CD14-positive monocyte (primary cell): ENCODE results near the gene TOM1L2. TPM values are rescaled to one million over a fixed set of nuclear protein-coding genes. Genes with fewer than 3 reads are reported as not detected.

Source experiments
- DNase-seq, 3 donors: peaks; one replicate each; pipeline ENCODE4 v3.0.0-alpha.2; 2011 to 2022
- H2AFZ ChIP-seq: 2 replicates; pipeline ENCODE4 v1.6.0; 2012; ENCODE audit warnings: mild to moderate bottlenecking, low read depth, low read length, inconsistent platforms; ENCODE audit not compliant: insufficient read depth, poor library complexity, severe bottlenecking
- H3K27ac ChIP-seq, 2 donors: 1 replicate in 1 of 2; 2 replicates in 1 of 2; pipeline ENCODE4 v1.5.1; 2012 to 2013; ENCODE audit warnings: low read length in 2 of 2, control low read depth in 1 of 2, inconsistent platforms in 1 of 2, low read depth in 1 of 2, mild to moderate bottlenecking in 1 of 2
- H3K27me3 ChIP-seq, 2 donors: one replicate each; pipeline versions ENCODE4 v1.6.0 to v1.6.1; 2011 to 2013; ENCODE audit warnings: low read length in 2 of 2; ENCODE audit not compliant: control insufficient read depth in 2 of 2, insufficient read depth in 2 of 2
- H3K36me3 ChIP-seq, 2 donors: replicated peaks in 1 of 2; 1 replicate in 1 of 2; 2 replicates in 1 of 2; pipeline versions ENCODE4 v1.5.1 to v1.6.1; 2012 to 2013; ENCODE audit warnings: low read length in 2 of 2, control low read depth in 1 of 2, inconsistent platforms in 1 of 2, mild to moderate bottlenecking in 1 of 2; ENCODE audit not compliant: insufficient read depth in 2 of 2, control insufficient read depth in 1 of 2
- H3K4me1 ChIP-seq, 2 donors: 1 replicate in 1 of 2; 2 replicates in 1 of 2; pipeline versions ENCODE4 v1.5.1 to v1.6.1; 2012 to 2013; ENCODE audit warnings: low read length in 2 of 2, control low read depth in 1 of 2, inconsistent platforms in 1 of 2, mild to moderate bottlenecking in 1 of 2, moderate library complexity in 1 of 2; ENCODE audit not compliant: insufficient read depth in 2 of 2, control insufficient read depth in 1 of 2
- H3K4me2 ChIP-seq: replicated peaks from 2 replicates; pipeline ENCODE3; 2012; ENCODE audit warnings: low read length, moderate library complexity, mild to moderate bottlenecking; ENCODE audit not compliant: poor library complexity, severe bottlenecking; ENCODE audit errors: extremely low read depth
- H3K4me3 ChIP-seq, 3 experiments: fragments of 200-600 bp in 1 of 3; sonication (generic) in 1 of 3; replicated peaks in 1 of 3; 1 replicate in 2 of 3; 2 replicates in 1 of 3; pipeline ENCODE4 v1.5.1; 2011 to 2013; ENCODE audit warnings: low read length in 3 of 3, mild to moderate bottlenecking in 3 of 3, control low read depth in 2 of 3, low read depth in 2 of 3, inconsistent platforms in 1 of 3, moderate library complexity in 1 of 3
- H3K79me2 ChIP-seq: 2 replicates; pipeline ENCODE4 v1.6.0; 2012; ENCODE audit warnings: mild to moderate bottlenecking, control low read depth, inconsistent platforms, low read length, moderate library complexity; ENCODE audit not compliant: insufficient read depth
- H3K9ac ChIP-seq: 2 replicates; pipeline ENCODE4 v1.6.0; 2017; ENCODE audit warnings: low read length, mild to moderate bottlenecking; ENCODE audit not compliant: insufficient read depth, poor library complexity, severe bottlenecking
- H3K9me3 ChIP-seq, 2 donors: replicated peaks in 1 of 2; 1 replicate in 1 of 2; 2 replicates in 1 of 2; pipeline versions ENCODE4 v1.5.1 to v1.6.1; 2012 to 2013; ENCODE audit warnings: low read length in 2 of 2, control low read depth in 1 of 2; ENCODE audit not compliant: control insufficient read depth in 1 of 2, insufficient read depth in 1 of 2
- H4K20me1 ChIP-seq: 2 replicates; pipeline ENCODE4 v1.6.0; 2012; ENCODE audit warnings: mild to moderate bottlenecking, low read length, control low read depth, moderate library complexity; ENCODE audit not compliant: insufficient read depth
- H3K27ac Mint-ChIP-seq, 7 donors: one replicate each; pipeline ENCODE4 v1.8.0; 2020; ENCODE audit warnings: mild to moderate bottlenecking in 7 of 7, mixed read lengths in 7 of 7, moderate library complexity in 6 of 7, inconsistent platforms in 2 of 7
- H3K27me3 Mint-ChIP-seq, 3 donors: one replicate each; pipeline ENCODE4 v1.8.0; 2021 to 2022; ENCODE audit warnings: low read depth in 3 of 3, mild to moderate bottlenecking in 3 of 3, mixed read lengths in 3 of 3, moderate library complexity in 3 of 3, inconsistent platforms in 1 of 3
- H3K36me3 Mint-ChIP-seq, 2 donors: one replicate each; pipeline ENCODE4 v1.8.0; 2020; ENCODE audit warnings: mixed read lengths in 2 of 2, inconsistent platforms in 1 of 2, mild to moderate bottlenecking in 1 of 2
- H3K4me1 Mint-ChIP-seq: one replicate; pipeline ENCODE4 v1.8.0; 2020; ENCODE audit warnings: mild to moderate bottlenecking, mixed read lengths
- H3K4me3 Mint-ChIP-seq, 2 donors: one replicate each; pipeline ENCODE4 v1.8.0; 2020; ENCODE audit warnings: mild to moderate bottlenecking in 2 of 2, mixed read lengths in 2 of 2, moderate library complexity in 1 of 2
- H3K9me3 Mint-ChIP-seq, 7 donors: one replicate each; pipeline ENCODE4 v1.8.0; 2020 to 2022; ENCODE audit warnings: mixed read lengths in 7 of 7, mild to moderate bottlenecking in 6 of 7, moderate library complexity in 6 of 7, inconsistent platforms in 2 of 7
- WGBS: methylation state at CpG from one replicate; pipeline ENCODE4 v1.1.5; 2013; ENCODE audit warnings: missing lambda C conversion rate; ENCODE audit not compliant: insufficient coverage; 5-methylcytosine and 5-hydroxymethylcytosine counted together
- intact Hi-C, 2 donors: fragments of 100-400 bp; cut with micrococcal nuclease; formaldehyde crosslinking; loops; one replicate each; pipeline versions ENCODE4 v1.15.0 to v1.15.1; 2023
- polyA plus RNA-seq, 3 donors: library from polyadenylated mRNA; depleted of rRNA in 1 of 3; unstranded in 2 of 3; stranded (reverse) in 1 of 3; fragments of 300-500 nt in 2 of 3; fragments of >200 nt in 1 of 3; fragmentation: Illumina TruSeq in 2 of 3; gene quantifications; 1 replicate in 2 of 3; 2 replicates in 1 of 3; pipeline ENCODE4 v1.2.3, GENCODE V29; 2012 to 2021
- TF ChIP-seq, protein P1 (sequence below): fragments of 200-600 bp; IDR thresholded peaks from one replicate; pipeline ENCODE4 v1.8.0; 2022; ENCODE audit warnings: antibody characterized with exemption, mild to moderate bottlenecking

Gene TOM1L2
- polyA plus RNA-seq, 3 donors: 1.7 to 28.2 (median 2.8) TPM

DNA sequence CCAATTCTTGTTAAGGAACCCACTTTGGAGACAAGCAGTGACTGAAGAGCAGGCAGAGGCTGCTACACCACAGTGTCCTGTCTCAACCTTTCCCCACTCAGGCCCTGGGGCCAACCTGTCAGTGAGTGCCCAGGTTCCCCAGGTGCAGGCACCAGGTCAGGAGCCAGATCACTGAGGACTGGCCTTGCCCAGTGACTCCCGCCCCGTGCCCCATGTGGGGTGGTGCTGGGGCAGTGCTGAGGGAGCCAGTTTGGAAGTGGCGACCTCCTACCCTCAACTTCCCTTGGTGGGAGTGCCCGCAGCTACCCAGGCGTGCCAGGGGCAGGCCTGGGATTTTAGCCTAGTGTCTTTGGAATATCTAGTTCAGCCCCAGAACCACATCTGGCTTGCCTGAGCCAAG, 164.8 kb downstream of the TOM1L2 start:
- Histone ChIP-seq H3K27ac (no peak overlapping the region), H3K9ac (no peak overlapping the region), H3K79me2 (no peaks in the 10 kb centered on the region), H3K4me3 (no peak overlapping the region), H3K4me2 (no peak overlapping the region), H3K27me3 (no peaks in the 10 kb centered on the region), H4K20me1 (peaks cover 11% of the 10 kb centered on the region), H2AFZ (no peak overlapping the region), H3K4me1 (no peaks in the 10 kb centered on the region), H3K9me3 (no peaks in the 10 kb centered on the region), H3K36me3 (peaks cover 34 to 50% of the 10 kb centered on the region in 2 donors)
- H3K4me3 Mint-ChIP-seq: no peak overlapping the region
- peaks cover 40 to 46% of the 10 kb centered on the region in 2 donors for H3K36me3 Mint-ChIP-seq
- intact Hi-C loops: no loop called here
- TF ChIP-seq, protein P1, sequence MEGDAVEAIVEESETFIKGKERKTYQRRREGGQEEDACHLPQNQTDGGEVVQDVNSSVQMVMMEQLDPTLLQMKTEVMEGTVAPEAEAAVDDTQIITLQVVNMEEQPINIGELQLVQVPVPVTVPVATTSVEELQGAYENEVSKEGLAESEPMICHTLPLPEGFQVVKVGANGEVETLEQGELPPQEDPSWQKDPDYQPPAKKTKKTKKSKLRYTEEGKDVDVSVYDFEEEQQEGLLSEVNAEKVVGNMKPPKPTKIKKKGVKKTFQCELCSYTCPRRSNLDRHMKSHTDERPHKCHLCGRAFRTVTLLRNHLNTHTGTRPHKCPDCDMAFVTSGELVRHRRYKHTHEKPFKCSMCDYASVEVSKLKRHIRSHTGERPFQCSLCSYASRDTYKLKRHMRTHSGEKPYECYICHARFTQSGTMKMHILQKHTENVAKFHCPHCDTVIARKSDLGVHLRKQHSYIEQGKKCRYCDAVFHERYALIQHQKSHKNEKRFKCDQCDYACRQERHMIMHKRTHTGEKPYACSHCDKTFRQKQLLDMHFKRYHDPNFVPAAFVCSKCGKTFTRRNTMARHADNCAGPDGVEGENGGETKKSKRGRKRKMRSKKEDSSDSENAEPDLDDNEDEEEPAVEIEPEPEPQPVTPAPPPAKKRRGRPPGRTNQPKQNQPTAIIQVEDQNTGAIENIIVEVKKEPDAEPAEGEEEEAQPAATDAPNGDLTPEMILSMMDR: no peak
- H3K4me1 Mint-ChIP-seq: no peaks in the 10 kb centered on the region
- no peaks in the 10 kb centered on the region for H3K9me3 Mint-ChIP-seq
- no peak overlapping the region for H3K27ac Mint-ChIP-seq
- no peak for DNase-seq
- peaks cover 0 to 2% (median 0%) of the 10 kb centered on the region in 3 donors for H3K27me3 Mint-ChIP-seq
- 94% methylated on average over 2 of the region's 5 CpGs for WGBS

DNA sequence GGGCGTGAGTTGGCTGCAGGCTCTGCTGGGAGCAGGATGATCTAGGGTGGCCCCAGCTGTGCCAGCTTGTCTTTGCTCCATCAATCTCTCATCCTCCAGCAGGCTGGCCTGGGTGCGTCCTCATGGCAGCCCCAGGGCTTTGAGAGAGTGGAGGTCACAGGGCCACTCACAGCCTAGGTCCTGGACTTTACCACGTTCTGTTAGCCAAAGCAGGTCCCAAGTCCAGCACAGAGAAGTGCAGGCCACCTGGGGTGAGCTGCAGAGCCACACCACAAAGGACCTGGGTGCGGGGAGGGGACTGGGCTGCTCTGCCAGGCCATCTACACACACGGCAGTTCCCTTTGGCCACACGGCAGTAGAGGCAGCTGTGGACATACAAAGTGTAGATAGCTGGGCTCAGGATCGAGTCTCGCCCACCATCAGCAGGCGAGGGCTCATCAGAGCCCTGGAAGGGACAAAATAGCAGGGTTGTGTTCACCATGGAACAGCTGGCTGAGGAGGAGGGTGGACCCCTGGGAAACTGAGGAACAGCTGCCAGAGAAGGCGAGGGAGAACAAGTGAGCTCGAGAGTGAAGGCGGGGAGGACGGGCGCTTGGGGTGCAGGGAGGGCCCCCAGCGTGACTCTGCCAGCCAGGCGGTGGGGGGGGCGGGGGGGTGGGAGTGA, 165.5 kb downstream of the TOM1L2 start:
- Mint-ChIP-seq H3K36me3 (peaks cover 42 to 48% of the 10 kb centered on the region in 2 donors), H3K9me3 (no peaks in the 10 kb centered on the region), H3K27me3 (peaks cover 0 to 2% (median 2%) of the 10 kb centered on the region in 3 donors), H3K27ac (no peak overlapping the region), H3K4me3 (no peak overlapping the region), H3K4me1 (no peaks in the 10 kb centered on the region)
- 97% methylated on average over 11 of the region's 17 CpGs for WGBS
- intact Hi-C loops: no loop called here
- H3K4me3 ChIP-seq: no peak overlapping the region
- H3K9ac ChIP-seq: no peak overlapping the region
- H2AFZ ChIP-seq: no peak overlapping the region
- H3K36me3 ChIP-seq: peaks cover 31 to 48% of the 10 kb centered on the region in 2 donors
- no peaks in the 10 kb centered on the region for H3K27me3 ChIP-seq
- no peak overlapping the region for H3K4me2 ChIP-seq
- TF ChIP-seq, protein P1: no peak
- H3K9me3 ChIP-seq: no peaks in the 10 kb centered on the region
- peaks cover 6% of the 10 kb centered on the region for H4K20me1 ChIP-seq
- no peak overlapping the region for H3K27ac ChIP-seq
- no peaks in the 10 kb centered on the region for H3K4me1 ChIP-seq
- H3K79me2 ChIP-seq: no peaks in the 10 kb centered on the region
- DNase-seq: no peak
